ENCODE measurements around the gene AGPAT3. TPM values are rescaled to one million over a fixed set of nuclear protein-coding genes. Genes with fewer than 3 reads are reported as not detected.

Gene AGPAT3
- total RNA-seq, 1 experiment from 2014 or later = 13.0 TPM

- H4K5ac ChIP-seq (ENCODE audit: insufficient read length, low read depth, low read length) = no peak overlapping the region
- no peak overlapping the region for H3K23ac ChIP-seq (ENCODE audit: insufficient read length, low read depth, low read length)
- H3K14ac ChIP-seq (ENCODE audit: insufficient read depth, low read length) = no peak overlapping the region
- H3K4me3 Mint-ChIP-seq = no peak overlapping the region
- H2BK120ac ChIP-seq (ENCODE audit: low read depth, low read length, poor library complexity, severe bottlenecking) = no peak overlapping the region
- no peak overlapping the region for H4K91ac ChIP-seq (ENCODE audit: insufficient read length, low read depth, low read length)
- no peak overlapping the region for H3K9ac ChIP-seq (ENCODE audit: extremely low read depth, insufficient read length, low read length)
- no peaks in the 10 kb centered on the region; the same call in 1 of the 2 replicates for H3K27me3 ChIP-seq (ENCODE audit: insufficient read depth, low read length)
- H3K4me1 Mint-ChIP-seq = peaks cover 14% of the 10 kb centered on the region in 2 experiments
- no peak overlapping the region for H3K27ac Mint-ChIP-seq
- no peaks in the 10 kb centered on the region for H3K9me3 ChIP-seq (ENCODE audit: control insufficient read depth, low read depth, low read length)
- H3T11ph ChIP-seq (ENCODE audit: low read length) = no peak overlapping the region
- no peak overlapping the region for H2AK5ac ChIP-seq (ENCODE audit: insufficient read length, low read length)
- no peaks in the 10 kb centered on the region for H3K4me1 ChIP-seq (ENCODE audit: insufficient read depth, low read length)
- H2BK20ac ChIP-seq (ENCODE audit: low read depth, low read length, poor library complexity, severe bottlenecking) = no peak overlapping the region
- H3K27ac ChIP-seq (ENCODE audit: insufficient read length, low read depth, low read length) = no peak overlapping the region
- no peak overlapping the region for H2BK15ac ChIP-seq (ENCODE audit: low read depth, low read length)
- no peak overlapping the region for H2AFZ ChIP-seq (ENCODE audit: low read length)
- no peak overlapping the region for H3K4me2 ChIP-seq (ENCODE audit: insufficient read depth, insufficient read length, low read length)
- H3K56ac ChIP-seq (ENCODE audit: insufficient read length, low read depth, low read length) = no peak overlapping the region
- no peaks in the 10 kb centered on the region for H3K27me3 Mint-ChIP-seq (ENCODE audit: low read depth)
- no peaks in the 10 kb centered on the region for H3K79me1 ChIP-seq (ENCODE audit: insufficient read depth, low read depth, low read length, poor library complexity, severe bottlenecking)
- H4K20me1 ChIP-seq (ENCODE audit: control insufficient read depth, insufficient read depth, insufficient read length) = no peaks in the 10 kb centered on the region
- no peak overlapping the region for H3K4ac ChIP-seq (ENCODE audit: low read depth, low read length)
- H4K8ac ChIP-seq (replicated peaks; ENCODE audit: insufficient read length, low read depth, low read length) = no peak overlapping the region
- no peaks in the 10 kb centered on the region; a peak in 1 of 5 replicates for H3K9me3 Mint-ChIP-seq
- H2BK5ac ChIP-seq (ENCODE audit: insufficient read length, low read length) = no peak overlapping the region
- no peaks in the 10 kb centered on the region for H3K79me2 ChIP-seq (ENCODE audit: insufficient read depth, low read length)
- peaks cover 2% of the 10 kb centered on the region for H3K23me2 ChIP-seq (ENCODE audit: insufficient read length, low read depth, low read length, poor library complexity, severe bottlenecking)
- no peak overlapping the region for H3K18ac ChIP-seq (ENCODE audit: insufficient read length, low read depth, low read length)
- no peak overlapping the region for H2BK12ac ChIP-seq (ENCODE audit: insufficient read length, low read depth, low read length)
- H3K36me3 Mint-ChIP-seq (ENCODE audit: insufficient read depth in 1 of 3, low read depth in 3 of 3) = no peaks in the 10 kb centered on the region
- WGBS (ENCODE audit: extremely low coverage, insufficient read length, low lambda C conversion rate) = no CpG with 5 or more reads among the region's 8 CpGs
- TF ChIP-seq CTCF (conservative IDR thresholded peaks at IDR 0.05) = no peak
- no peak for DNase-seq
Measured at GRCh38 chr21:44006656-44007055, 141.6 kb downstream of the AGPAT3 start.
